H9 (cell line): Measurements from ENCODE around the gene SP140. TPM values are rescaled to one million over a fixed set of nuclear protein-coding genes. Genes with fewer than 3 reads are reported as not detected.

Experiments
- DNase-seq: peaks from one replicate; pipeline ENCODE4 v3.0.0-alpha.2; 2017
- H2AFZ ChIP-seq: one replicate; pipeline ENCODE4 v1.6.1; 2013; ENCODE audit warnings: mild to moderate bottlenecking, low read length, control low read depth, moderate library complexity
- H2AK5ac ChIP-seq: 2 replicates; pipeline ENCODE4 v1.6.1; 2013; ENCODE audit warnings: low read length, control low read depth, mixed read lengths; ENCODE audit not compliant: insufficient read length
- H2BK120ac ChIP-seq: one replicate; pipeline ENCODE4 v1.6.1; 2013; ENCODE audit warnings: low read depth, mild to moderate bottlenecking, low read length, control low read depth, inconsistent platforms; ENCODE audit not compliant: poor library complexity, severe bottlenecking
- H2BK12ac ChIP-seq: 2 replicates; pipeline ENCODE4 v1.6.1; 2013; ENCODE audit warnings: low read length, control low read depth, mixed read lengths, low read depth; ENCODE audit not compliant: insufficient read length
- H2BK15ac ChIP-seq: 2 replicates; pipeline ENCODE4 v1.6.1; 2013; ENCODE audit warnings: low read depth, low read length, control low read depth
- H2BK20ac ChIP-seq: one replicate; pipeline ENCODE4 v1.6.1; 2013; ENCODE audit warnings: low read depth, mild to moderate bottlenecking, low read length, control low read depth, inconsistent platforms; ENCODE audit not compliant: poor library complexity, severe bottlenecking
- H2BK5ac ChIP-seq: 2 replicates; pipeline ENCODE4 v1.6.1; 2013; ENCODE audit warnings: low read length, control low read depth, mixed read lengths; ENCODE audit not compliant: insufficient read length
- H3K14ac ChIP-seq: 2 replicates; pipeline ENCODE4 v1.6.1; 2013; ENCODE audit warnings: low read length, control low read depth; ENCODE audit not compliant: insufficient read depth
- H3K18ac ChIP-seq: 2 replicates; pipeline ENCODE4 v1.6.1; 2013; ENCODE audit warnings: low read depth, mild to moderate bottlenecking, mixed read lengths, low read length, control low read depth; ENCODE audit not compliant: insufficient read length
- H3K23ac ChIP-seq: 2 replicates; pipeline ENCODE4 v1.6.1; 2013; ENCODE audit warnings: low read length, control low read depth, mixed read lengths, low read depth; ENCODE audit not compliant: insufficient read length
- H3K23me2 ChIP-seq: 2 replicates; pipeline ENCODE4 v1.6.1; 2013; ENCODE audit warnings: low read depth, mild to moderate bottlenecking, mixed read lengths, low read length, control low read depth; ENCODE audit not compliant: insufficient read length, poor library complexity, severe bottlenecking
- H3K27ac ChIP-seq: 2 replicates; pipeline ENCODE4 v1.5.1; 2013; ENCODE audit warnings: low read length, control low read depth, mixed read lengths, low read depth; ENCODE audit not compliant: insufficient read length
- H3K27me3 ChIP-seq: 2 replicates; pipeline ENCODE4 v1.6.1; 2013; ENCODE audit warnings: low read length, control low read depth, inconsistent platforms; ENCODE audit not compliant: insufficient read depth
- H3K4ac ChIP-seq: 2 replicates; pipeline ENCODE4 v1.6.1; 2013; ENCODE audit warnings: low read depth, mild to moderate bottlenecking, control low read depth, inconsistent platforms, low read length, moderate library complexity
- H3K4me1 ChIP-seq: 2 replicates; pipeline ENCODE4 v1.6.1; 2013; ENCODE audit warnings: low read length, control low read depth, inconsistent platforms; ENCODE audit not compliant: insufficient read depth
- H3K4me2 ChIP-seq: 2 replicates; pipeline ENCODE4 v1.6.1; 2013; ENCODE audit warnings: low read length, control low read depth, mixed read lengths; ENCODE audit not compliant: insufficient read length, insufficient read depth
- H3K56ac ChIP-seq: 2 replicates; pipeline ENCODE4 v1.6.1; 2013; ENCODE audit warnings: low read depth, mild to moderate bottlenecking, mixed read lengths, low read length, control low read depth; ENCODE audit not compliant: insufficient read length
- H3K79me1 ChIP-seq: 2 replicates; pipeline ENCODE4 v1.6.1; 2013; ENCODE audit warnings: low read depth, mild to moderate bottlenecking, moderate library complexity, low read length, control low read depth, inconsistent platforms; ENCODE audit not compliant: insufficient read depth, poor library complexity, severe bottlenecking
- H3K79me2 ChIP-seq: 2 replicates; pipeline ENCODE4 v1.6.1; 2013; ENCODE audit warnings: low read length, control low read depth, inconsistent platforms; ENCODE audit not compliant: insufficient read depth
- H3K9ac ChIP-seq: 2 replicates; pipeline ENCODE4 v1.6.1; 2013; ENCODE audit warnings: low read length, control low read depth, mixed read lengths; ENCODE audit not compliant: insufficient read length; ENCODE audit errors: extremely low read depth
- H3K9me3 ChIP-seq: one replicate; pipeline ENCODE4 v1.6.1; 2013; ENCODE audit warnings: low read depth, low read length, inconsistent platforms; ENCODE audit not compliant: control insufficient read depth
- H3T11ph ChIP-seq: one replicate; pipeline ENCODE4 v1.6.1; 2013; ENCODE audit warnings: mild to moderate bottlenecking, low read length, control low read depth, inconsistent platforms
- H4K20me1 ChIP-seq: one replicate; pipeline ENCODE4 v1.6.1; 2013; ENCODE audit not compliant: control insufficient read depth, insufficient read length, insufficient read depth
- H4K5ac ChIP-seq: 2 replicates; pipeline ENCODE4 v1.6.1; 2013; ENCODE audit warnings: low read depth, mild to moderate bottlenecking, mixed read lengths, low read length, control low read depth; ENCODE audit not compliant: insufficient read length
- H4K8ac ChIP-seq: replicated peaks from 2 replicates; pipeline ENCODE4 v1.6.1; 2013; ENCODE audit warnings: low read length, control low read depth, mixed read lengths, low read depth; ENCODE audit not compliant: insufficient read length
- H4K91ac ChIP-seq: 2 replicates; pipeline ENCODE4 v1.6.1; 2013; ENCODE audit warnings: low read depth, mild to moderate bottlenecking, moderate library complexity, mixed read lengths, low read length, control low read depth; ENCODE audit not compliant: insufficient read length
- H3K27ac Mint-ChIP-seq, 3 experiments: 2 replicates in 2 of 3; 3 replicates in 1 of 3; pipeline ENCODE4 v1.8.0; 2020 to 2021; ENCODE audit warnings: mixed read lengths in 3 of 3, mild to moderate bottlenecking in 1 of 3, moderate library complexity in 1 of 3
- H3K27me3 Mint-ChIP-seq: 2 replicates; pipeline ENCODE4 v1.8.0; 2021; ENCODE audit warnings: low read depth, mild to moderate bottlenecking, moderate library complexity, mixed read lengths
- H3K36me3 Mint-ChIP-seq, 3 experiments: 2 replicates in 2 of 3; 3 replicates in 1 of 3; pipeline ENCODE4 v1.8.0; 2020 to 2021; ENCODE audit warnings: low read depth in 3 of 3, mixed read lengths in 3 of 3; ENCODE audit not compliant: insufficient read depth in 1 of 3
- H3K4me1 Mint-ChIP-seq, 2 experiments: 2 replicates each; pipeline ENCODE4 v1.8.0; 2020; ENCODE audit warnings: mixed read lengths in 2 of 2
- H3K4me3 Mint-ChIP-seq, 2 experiments: 2 replicates in 1 of 2; 3 replicates in 1 of 2; pipeline ENCODE4 v1.8.0; 2020 to 2021; ENCODE audit warnings: mild to moderate bottlenecking in 2 of 2, mixed read lengths in 2 of 2, moderate library complexity in 1 of 2
- H3K9me3 Mint-ChIP-seq, 2 experiments: 2 replicates in 1 of 2; 3 replicates in 1 of 2; pipeline ENCODE4 v1.8.0; 2020; ENCODE audit warnings: mild to moderate bottlenecking in 2 of 2, mixed read lengths in 2 of 2, moderate library complexity in 1 of 2
- WGBS: extraction: QIAGEN DNeasy Blood & Tissue Kit; methylation state at CpG from one replicate; pipeline ENCODE4 v1.1.7; 2013; ENCODE audit warnings: missing lambda C conversion rate, low lambda C conversion rate, mixed read lengths; ENCODE audit not compliant: insufficient read length; ENCODE audit errors: extremely low coverage; 5-methylcytosine and 5-hydroxymethylcytosine counted together
- total RNA-seq: library from RNA; stranded (reverse); gene quantifications from 2 replicates; pipeline ENCODE4 v1.2.1, GENCODE V29; 2021
- TF ChIP-seq, protein P1 (sequence below): fragments of 200-600 bp; sonication (generic); conservative IDR thresholded peaks from 3 replicates; pipeline ENCODE4 v1.8.0; 2021; ENCODE audit warnings: antibody characterized with exemption, mild to moderate bottlenecking

The SP140 gene
- total RNA-seq, 1 experiment from 2014 or later = 0.31 TPM

DNA sequence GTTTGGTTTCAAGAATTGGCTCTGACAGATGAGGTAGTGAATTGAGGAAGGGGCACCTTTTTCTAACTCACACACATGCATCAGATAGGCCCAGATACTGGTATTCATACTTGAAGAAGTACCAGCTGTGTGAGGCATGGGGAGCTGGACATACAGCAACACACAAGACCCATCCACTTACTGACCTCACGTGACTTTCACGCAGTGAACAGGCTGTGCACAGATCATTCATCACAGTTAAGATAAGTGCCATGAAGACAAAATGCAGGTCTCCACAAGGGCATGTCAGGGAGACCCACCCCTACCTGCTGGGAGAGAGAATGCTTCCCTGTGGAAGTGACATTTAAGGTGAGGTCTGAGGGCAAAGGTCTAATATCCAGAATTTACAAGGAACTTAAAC is 44.3 kb upstream of the SP140 start:
- Histone ChIP-seq H2BK5ac (no peak overlapping the region), H3K9ac (no peak overlapping the region), H3K4me2 (no peak overlapping the region), H3K18ac (no peak overlapping the region), H2BK12ac (no peak overlapping the region), H4K20me1 (no peaks in the 10 kb centered on the region), H4K5ac (no peak overlapping the region), H3T11ph (no peak overlapping the region), H3K4ac (no peak overlapping the region), H3K4me1 (peaks cover 4% of the 10 kb centered on the region), H2AFZ (no peak overlapping the region), H4K91ac (no peak overlapping the region), H3K56ac (no peak overlapping the region), H2AK5ac (no peak overlapping the region), H3K27me3 (no peaks in the 10 kb centered on the region), H3K14ac (no peak overlapping the region), H3K9me3 (no peaks in the 10 kb centered on the region), H3K23me2 (no peaks in the 10 kb centered on the region), H2BK15ac (no peak overlapping the region), H4K8ac (no peak overlapping the region), H3K23ac (no peak overlapping the region), H2BK20ac (no peak overlapping the region), H3K27ac (no peak overlapping the region), H3K79me2 (no peaks in the 10 kb centered on the region), H3K79me1 (no peaks in the 10 kb centered on the region), H2BK120ac (no peak overlapping the region)
- H3K4me1 Mint-ChIP-seq = peaks cover 20% of the 10 kb centered on the region in 2 experiments
- WGBS = no CpG with 5 or more reads among the region's 2 CpGs
- H3K9me3 Mint-ChIP-seq = peaks cover 3 to 4% of the 10 kb centered on the region in 2 experiments; a peak in 2 of 5 replicates
- peaks cover 0 to 14% (median 9%) of the 10 kb centered on the region in 3 experiments; a peak in 5 of 7 replicates for H3K36me3 Mint-ChIP-seq
- H3K4me3 Mint-ChIP-seq = no peak overlapping the region
- TF ChIP-seq, protein P1, sequence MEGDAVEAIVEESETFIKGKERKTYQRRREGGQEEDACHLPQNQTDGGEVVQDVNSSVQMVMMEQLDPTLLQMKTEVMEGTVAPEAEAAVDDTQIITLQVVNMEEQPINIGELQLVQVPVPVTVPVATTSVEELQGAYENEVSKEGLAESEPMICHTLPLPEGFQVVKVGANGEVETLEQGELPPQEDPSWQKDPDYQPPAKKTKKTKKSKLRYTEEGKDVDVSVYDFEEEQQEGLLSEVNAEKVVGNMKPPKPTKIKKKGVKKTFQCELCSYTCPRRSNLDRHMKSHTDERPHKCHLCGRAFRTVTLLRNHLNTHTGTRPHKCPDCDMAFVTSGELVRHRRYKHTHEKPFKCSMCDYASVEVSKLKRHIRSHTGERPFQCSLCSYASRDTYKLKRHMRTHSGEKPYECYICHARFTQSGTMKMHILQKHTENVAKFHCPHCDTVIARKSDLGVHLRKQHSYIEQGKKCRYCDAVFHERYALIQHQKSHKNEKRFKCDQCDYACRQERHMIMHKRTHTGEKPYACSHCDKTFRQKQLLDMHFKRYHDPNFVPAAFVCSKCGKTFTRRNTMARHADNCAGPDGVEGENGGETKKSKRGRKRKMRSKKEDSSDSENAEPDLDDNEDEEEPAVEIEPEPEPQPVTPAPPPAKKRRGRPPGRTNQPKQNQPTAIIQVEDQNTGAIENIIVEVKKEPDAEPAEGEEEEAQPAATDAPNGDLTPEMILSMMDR = no peak
- H3K27ac Mint-ChIP-seq = no peak overlapping the region
- no peak for DNase-seq
- peaks cover 12% of the 10 kb centered on the region for H3K27me3 Mint-ChIP-seq
